GM21737 (cell line): ENCODE measurements around the gene VTN.

Experiments
- ATAC-seq: cut with Tn5 transposase; IDR thresholded peaks from one replicate; pipeline ENCODE4 v1.9.1; 2021; ENCODE audit warnings: mild to moderate bottlenecking, moderate library complexity; ENCODE audit not compliant: unreplicated experiment

The VTN gene

GRCh38 chr17:28325211-28325610 lies 44.9 kb downstream of the VTN start:
- ATAC-seq = no peak

DNA sequence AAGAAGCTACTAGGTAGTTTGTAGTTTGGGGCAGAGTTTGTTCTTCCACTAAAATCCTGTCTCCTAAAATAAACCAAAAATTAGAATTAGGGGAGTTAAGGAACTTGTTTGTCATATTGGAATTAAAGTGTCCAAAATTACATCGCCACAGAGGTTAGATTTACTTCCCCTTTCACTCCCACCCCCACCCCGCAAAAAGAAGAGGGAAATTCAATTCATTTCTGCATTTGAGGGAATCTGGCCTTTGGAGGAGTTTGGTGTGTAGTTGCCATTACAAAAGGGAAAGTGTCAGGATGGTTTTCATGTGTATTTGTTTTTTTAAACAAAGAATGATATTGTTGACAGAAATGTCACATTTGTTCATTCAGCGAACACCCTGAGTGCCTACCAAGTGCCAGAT lies 45.3 kb downstream of the VTN start:
- ATAC-seq = no peak

- ATAC-seq = no peak
These were observed 45.8 kb downstream of the VTN start for GRCh38 chr17:28324267-28324745.

DNA sequence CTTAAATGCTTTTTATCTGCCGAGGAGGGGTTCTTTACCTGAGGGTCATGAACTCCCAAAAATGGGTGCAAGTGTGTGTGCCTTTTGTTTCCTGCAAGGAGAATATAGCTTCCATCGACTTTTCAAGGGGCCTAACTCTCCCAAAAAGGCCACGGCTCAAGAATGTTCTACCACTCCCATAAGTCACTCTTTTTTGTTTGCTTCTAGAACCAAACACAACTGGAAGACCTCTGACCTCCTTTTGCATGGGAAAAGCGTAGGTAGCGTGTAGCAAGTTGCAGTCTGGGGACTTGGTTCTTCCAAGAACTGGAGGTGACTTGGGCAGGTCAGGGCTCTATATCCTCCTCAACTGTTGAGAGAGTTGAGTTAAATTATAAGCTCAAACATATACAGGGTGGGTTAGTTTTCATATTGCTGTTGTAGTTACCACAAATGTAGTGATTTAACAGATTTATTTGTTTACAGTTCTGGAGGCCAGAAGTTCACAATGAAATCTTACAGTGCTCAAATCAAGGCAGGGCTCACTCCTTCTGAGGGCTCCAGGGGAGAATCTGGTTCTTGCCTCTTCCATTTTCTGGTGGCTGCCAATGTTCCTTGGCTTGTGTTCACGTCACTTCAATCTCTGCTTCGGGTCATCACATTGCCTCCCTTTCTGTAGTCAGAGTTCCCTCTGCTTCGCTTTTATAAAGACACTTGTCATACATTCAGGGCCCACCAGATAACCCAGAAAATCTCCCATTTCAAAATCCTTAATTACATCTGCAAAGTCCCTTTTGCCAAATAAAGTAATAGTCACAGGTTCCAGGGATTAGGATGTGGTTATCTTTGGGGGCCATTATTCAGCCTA lies 49.7 kb downstream of the VTN start:
- ATAC-seq = no peak

- ATAC-seq = no peak
These were observed 50.5 kb downstream of the VTN start for GRCh38 chr17:28319598-28319935.

DNA sequence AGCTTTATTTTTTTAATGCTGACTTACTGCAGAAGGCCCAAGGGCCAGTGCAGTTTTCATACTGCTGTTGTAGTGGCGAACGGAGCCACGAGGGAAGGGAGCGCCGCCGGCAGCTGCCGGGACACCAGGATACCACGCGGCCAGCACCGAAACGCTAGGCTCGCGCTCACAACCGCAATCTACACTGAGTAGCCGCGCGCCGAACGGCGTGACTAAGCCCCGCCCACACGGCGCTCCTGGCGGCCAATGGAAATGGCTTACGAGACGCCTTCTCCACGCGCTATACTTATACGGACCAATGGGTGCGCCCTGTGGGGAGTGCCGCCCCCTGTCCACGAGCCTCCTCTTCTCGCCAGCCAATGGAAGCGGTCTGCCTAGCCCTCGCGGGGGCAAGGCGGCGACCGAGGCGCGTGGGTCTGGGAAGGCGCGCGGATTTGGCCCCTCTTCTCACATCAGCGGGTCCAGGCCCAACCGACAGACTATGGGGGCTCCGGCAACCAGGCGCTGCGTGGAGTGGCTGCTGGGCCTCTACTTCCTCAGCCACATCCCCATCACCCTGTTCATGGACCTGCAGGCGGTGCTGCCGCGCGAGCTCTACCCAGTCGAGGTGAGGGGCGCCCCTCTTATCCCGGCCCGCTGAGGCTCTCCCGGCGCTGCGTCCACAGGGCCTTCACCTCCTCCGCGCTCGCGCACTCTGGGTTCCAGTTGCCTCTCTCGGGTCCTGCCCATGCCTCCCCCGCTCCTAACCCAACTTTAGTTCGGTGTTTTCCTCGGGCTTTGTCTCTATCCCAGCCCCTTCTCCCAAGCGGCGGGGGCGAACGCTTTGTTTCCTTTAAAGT lies 51.1 kb downstream of the VTN start, which contains the start of gene TMEM97:
Gene TMEM97 (plus strand): TSS at position 442 of the 839 bp plus-strand sequence. CDS start 40 bp downstream, at position 482.
- ATAC-seq = peak; percentile 94

DNA sequence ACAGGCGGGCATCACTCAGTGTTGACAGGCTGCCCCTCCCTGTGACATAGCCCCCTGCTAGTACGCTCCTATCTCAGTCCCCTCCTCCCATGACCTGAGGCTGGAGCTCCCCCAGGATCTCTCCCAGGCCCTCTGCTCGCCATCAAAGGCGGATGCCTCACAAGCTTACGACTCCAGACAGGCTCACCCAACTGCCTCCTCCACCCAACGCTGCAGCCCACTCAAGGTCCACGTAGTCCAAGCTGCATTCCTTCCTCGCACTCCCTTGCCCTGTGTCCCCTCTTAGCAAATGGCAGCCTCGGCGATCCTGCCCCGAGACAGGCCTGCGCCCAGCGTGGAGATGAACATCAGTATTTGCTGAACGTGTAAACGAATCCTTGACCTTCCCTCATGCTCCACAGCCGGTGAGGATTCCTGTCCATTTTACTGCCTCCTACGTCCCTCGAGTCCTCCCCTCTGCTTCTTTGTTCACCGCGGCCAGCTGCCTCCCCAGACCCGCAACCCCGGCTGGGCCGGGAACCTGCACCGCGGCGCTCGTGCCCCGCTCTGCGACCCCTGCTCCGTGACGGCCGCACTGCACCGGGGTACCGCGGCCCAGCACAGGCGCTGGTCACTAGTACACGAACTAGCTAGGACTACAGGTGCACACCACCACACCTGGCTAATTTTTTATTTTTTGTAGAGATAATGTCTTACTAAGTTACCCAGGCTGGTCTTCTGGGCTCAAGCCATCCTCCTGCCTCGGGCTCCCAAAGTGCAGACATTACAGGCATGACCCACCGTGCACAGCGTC lies 51.9 kb downstream of the VTN start:
- ATAC-seq = peak; percentile 8
